Measurements from ENCODE around the gene PDE8A. TPM values are rescaled to one million over a fixed set of nuclear protein-coding genes. Genes with fewer than 3 reads are reported as not detected.
A peak's percentile ranks its signal among the peaks of the same experiment; 100 is the strongest.

PDE8A gene
- total and polyA plus RNA-seq, 2 of the 13 experiments (the other 11 are each of a cell fraction or from before 2014, with no cell fraction given): 26.3 to 48.5 TPM

DNA sequence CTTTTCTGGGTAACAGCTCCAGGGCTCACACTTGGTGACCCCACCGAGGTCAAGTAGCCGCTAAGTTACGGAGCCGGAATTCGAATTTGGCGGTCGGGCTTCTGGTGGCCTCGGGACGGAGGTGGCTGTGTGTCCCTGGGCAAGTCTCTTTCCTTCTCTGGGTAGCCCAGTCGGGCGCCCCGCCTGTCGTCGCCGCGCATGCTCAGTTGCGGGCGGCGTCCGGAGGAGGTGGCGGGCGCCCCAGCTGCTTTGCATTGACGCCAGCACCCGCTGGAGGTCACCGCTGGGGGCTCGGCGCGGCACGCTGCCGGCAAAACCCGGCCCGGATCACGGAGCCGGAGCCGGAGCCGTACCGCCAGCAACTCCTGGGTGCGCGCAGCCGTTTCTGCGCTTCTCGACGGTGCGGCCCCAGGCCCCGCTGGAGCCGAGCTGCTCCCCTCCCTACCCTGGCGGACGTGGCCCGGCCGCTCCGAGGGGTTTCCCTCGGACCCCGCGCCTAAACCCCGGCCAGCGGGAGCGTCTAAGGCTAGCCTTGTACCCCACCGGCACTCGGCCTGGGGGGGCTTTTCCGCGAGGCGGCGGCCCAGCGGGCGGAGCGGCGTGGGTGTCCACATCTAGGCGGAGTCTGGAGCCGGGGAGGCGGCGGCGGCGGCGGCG is 474 bp upstream of the PDE8A start (continued):
- TF ChIP-seq, protein P1, sequence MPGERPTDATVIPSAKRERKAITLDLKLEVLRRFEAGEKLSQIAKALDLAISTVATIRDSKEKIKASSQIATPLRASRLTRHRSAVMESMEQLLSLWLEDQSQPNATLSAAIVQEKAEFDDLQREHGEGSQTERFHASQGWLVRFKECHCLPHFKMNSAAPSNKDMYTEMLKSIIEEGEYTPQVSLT (CRISPR knock-in tag; IDR thresholded peaks at IDR 0.05; ENCODE audit: borderline replicate concordance, low read depth): no peak
- TF ChIP-seq SMAD9 (CRISPR knock-in tag; IDR thresholded peaks at IDR 0.05) (no peak), ZNF562 (CRISPR knock-in tag; IDR thresholded peaks at IDR 0.05; ENCODE audit: borderline replicate concordance) (no peak), ADNP (CRISPR knock-in tag; IDR thresholded peaks at IDR 0.05) (no peak), ZEB1 (IDR thresholded peaks at IDR 0.05; ENCODE audit: insufficient replicate concordance, low read depth) (peak; percentile 23), ZNF776 (CRISPR knock-in tag; IDR thresholded peaks at IDR 0.05) (peak; percentile 87), NFE2 (CRISPR knock-in tag; IDR thresholded peaks at IDR 0.05) (no peak), ZC3H13 (CRISPR knock-in tag; IDR thresholded peaks at IDR 0.05) (peak; percentile 78; the same call in 1 of the 2 replicates), MED1 (CRISPR knock-in tag; IDR thresholded peaks at IDR 0.05) (peak; percentile 68), SRY (CRISPR knock-in tag; IDR thresholded peaks at IDR 0.05) (no peak), KAT2B (IDR thresholded peaks at IDR 0.05; ENCODE audit: borderline replicate concordance, low read depth, low read length) (no peak), SP2 (CRISPR knock-in tag; IDR thresholded peaks at IDR 0.05) (peak; percentile 56; the same call in 1 of the 2 replicates), ATRX (CRISPR knock-in tag; IDR thresholded peaks at IDR 0.05; ENCODE audit: borderline replicate concordance) (no peak), TBX3 (IDR thresholded peaks at IDR 0.05; ENCODE audit: borderline replicate concordance) (peak; percentile 51; the same call in 1 of the 2 replicates), PAF1 (CRISPR knock-in tag; IDR thresholded peaks at IDR 0.05) (no peak), ZNF83 (CRISPR knock-in tag; IDR thresholded peaks at IDR 0.05; ENCODE audit: borderline replicate concordance) (0 out of 2 replicates have a peak, but pooled peaks have one; percentile 58), REL (CRISPR knock-in tag; conservative IDR thresholded peaks at IDR 0.05) (peak; percentile 26; the same call in 1 of the 2 replicates), ZNF839 (CRISPR knock-in tag; IDR thresholded peaks at IDR 0.05; ENCODE audit: borderline replicate concordance) (0 out of 2 replicates have a peak, but pooled peaks have one; percentile 23), SP5 (CRISPR knock-in tag; IDR thresholded peaks at IDR 0.05; ENCODE audit: borderline replicate concordance, low read depth) (peak; percentile 16; the same call in 1 of the 2 replicates)
- TF ChIP-seq, protein P2, sequence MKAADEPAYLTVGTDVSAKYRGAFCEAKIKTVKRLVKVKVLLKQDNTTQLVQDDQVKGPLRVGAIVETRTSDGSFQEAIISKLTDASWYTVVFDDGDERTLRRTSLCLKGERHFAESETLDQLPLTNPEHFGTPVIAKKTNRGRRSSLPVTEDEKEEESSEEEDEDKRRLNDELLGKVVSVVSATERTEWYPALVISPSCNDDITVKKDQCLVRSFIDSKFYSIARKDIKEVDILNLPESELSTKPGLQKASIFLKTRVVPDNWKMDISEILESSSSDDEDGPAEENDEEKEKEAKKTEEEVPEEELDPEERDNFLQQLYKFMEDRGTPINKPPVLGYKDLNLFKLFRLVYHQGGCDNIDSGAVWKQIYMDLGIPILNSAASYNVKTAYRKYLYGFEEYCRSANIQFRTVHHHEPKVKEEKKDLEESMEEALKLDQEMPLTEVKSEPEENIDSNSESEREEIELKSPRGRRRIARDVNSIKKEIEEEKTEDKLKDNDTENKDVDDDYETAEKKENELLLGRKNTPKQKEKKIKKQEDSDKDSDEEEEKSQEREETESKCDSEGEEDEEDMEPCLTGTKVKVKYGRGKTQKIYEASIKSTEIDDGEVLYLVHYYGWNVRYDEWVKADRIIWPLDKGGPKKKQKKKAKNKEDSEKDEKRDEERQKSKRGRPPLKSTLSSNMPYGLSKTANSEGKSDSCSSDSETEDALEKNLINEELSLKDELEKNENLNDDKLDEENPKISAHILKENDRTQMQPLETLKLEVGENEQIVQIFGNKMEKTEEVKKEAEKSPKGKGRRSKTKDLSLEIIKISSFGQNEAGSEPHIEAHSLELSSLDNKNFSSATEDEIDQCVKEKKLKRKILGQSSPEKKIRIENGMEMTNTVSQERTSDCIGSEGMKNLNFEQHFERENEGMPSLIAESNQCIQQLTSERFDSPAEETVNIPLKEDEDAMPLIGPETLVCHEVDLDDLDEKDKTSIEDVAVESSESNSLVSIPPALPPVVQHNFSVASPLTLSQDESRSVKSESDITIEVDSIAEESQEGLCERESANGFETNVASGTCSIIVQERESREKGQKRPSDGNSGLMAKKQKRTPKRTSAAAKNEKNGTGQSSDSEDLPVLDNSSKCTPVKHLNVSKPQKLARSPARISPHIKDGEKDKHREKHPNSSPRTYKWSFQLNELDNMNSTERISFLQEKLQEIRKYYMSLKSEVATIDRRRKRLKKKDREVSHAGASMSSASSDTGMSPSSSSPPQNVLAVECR (CRISPR knock-in tag; IDR thresholded peaks at IDR 0.05; ENCODE audit: borderline replicate concordance): peak; percentile 76; the same call in 1 of the 2 replicates
- TF ChIP-seq, protein P3, sequence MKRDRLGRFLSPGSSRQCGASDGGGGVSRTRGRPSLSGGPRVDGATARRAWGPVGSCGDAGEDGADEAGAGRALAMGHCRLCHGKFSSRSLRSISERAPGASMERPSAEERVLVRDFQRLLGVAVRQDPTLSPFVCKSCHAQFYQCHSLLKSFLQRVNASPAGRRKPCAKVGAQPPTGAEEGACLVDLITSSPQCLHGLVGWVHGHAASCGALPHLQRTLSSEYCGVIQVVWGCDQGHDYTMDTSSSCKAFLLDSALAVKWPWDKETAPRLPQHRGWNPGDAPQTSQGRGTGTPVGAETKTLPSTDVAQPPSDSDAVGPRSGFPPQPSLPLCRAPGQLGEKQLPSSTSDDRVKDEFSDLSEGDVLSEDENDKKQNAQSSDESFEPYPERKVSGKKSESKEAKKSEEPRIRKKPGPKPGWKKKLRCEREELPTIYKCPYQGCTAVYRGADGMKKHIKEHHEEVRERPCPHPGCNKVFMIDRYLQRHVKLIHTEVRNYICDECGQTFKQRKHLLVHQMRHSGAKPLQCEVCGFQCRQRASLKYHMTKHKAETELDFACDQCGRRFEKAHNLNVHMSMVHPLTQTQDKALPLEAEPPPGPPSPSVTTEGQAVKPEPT (CRISPR knock-in tag; IDR thresholded peaks at IDR 0.05; ENCODE audit: low read depth): no peak
- TF ChIP-seq, protein P4, sequence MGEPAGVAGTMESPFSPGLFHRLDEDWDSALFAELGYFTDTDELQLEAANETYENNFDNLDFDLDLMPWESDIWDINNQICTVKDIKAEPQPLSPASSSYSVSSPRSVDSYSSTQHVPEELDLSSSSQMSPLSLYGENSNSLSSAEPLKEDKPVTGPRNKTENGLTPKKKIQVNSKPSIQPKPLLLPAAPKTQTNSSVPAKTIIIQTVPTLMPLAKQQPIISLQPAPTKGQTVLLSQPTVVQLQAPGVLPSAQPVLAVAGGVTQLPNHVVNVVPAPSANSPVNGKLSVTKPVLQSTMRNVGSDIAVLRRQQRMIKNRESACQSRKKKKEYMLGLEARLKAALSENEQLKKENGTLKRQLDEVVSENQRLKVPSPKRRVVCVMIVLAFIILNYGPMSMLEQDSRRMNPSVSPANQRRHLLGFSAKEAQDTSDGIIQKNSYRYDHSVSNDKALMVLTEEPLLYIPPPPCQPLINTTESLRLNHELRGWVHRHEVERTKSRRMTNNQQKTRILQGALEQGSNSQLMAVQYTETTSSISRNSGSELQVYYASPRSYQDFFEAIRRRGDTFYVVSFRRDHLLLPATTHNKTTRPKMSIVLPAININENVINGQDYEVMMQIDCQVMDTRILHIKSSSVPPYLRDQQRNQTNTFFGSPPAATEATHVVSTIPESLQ (CRISPR knock-in tag; conservative IDR thresholded peaks at IDR 0.05): no peak
